ENCODE data around the gene APCDD1. TPM values are rescaled to one million over a fixed set of nuclear protein-coding genes. Genes with fewer than 3 reads are reported as not detected.
"Not testable (repeated sequence)": the region's sequence is repeated elsewhere in the genome, so short reads cannot be mapped to it uniquely, and the experiment has no call there.

APCDD1 gene
- polyA plus RNA-seq, 2 donors = 16.2 to 43.1 TPM

GRCh38 chr18:10525697-10526560 lies 71.5 kb downstream of the APCDD1 start, which contains the start of gene NAPG:
Gene NAPG (plus strand): TSS chr18:10526027. CDS start chr18:10526103, 76 bp downstream.
- Histone ChIP-seq H3K9me3 (ENCODE audit: control insufficient read depth in 2 of 2, insufficient read depth in 1 of 2, low read depth in 1 of 2, low read length in 1 of 2) (no peaks in the 10 kb centered on the region), H3K36me3 (ENCODE audit: control insufficient read depth in 2 of 2, insufficient read depth in 2 of 2, low read length in 1 of 2) (no peaks in the 10 kb centered on the region), H3K4me3 (ENCODE audit: low read depth in 1 of 2, low read length in 2 of 2) (peak within 1 kb of the TSS; percentile 74 to 81), H3K27me3 (ENCODE audit: control insufficient read depth in 1 of 2, insufficient read depth in 2 of 2, low read length in 2 of 2) (no peaks in the 10 kb centered on the region), H3K4me1 (ENCODE audit: control insufficient read depth in 2 of 2, insufficient read depth in 2 of 2, low read length in 1 of 2) (peaks cover 2 to 4% of the 10 kb centered on the region in 2 donors), H3K27ac (ENCODE audit: low read depth in 2 of 2, low read length in 1 of 2) (peak within 1 kb of the TSS; percentile 90 to 92)
- 1% methylated on average over 52 to 68 of the region's 68 CpGs for whole genome bisulfite sequencing, 2 donors

DNA sequence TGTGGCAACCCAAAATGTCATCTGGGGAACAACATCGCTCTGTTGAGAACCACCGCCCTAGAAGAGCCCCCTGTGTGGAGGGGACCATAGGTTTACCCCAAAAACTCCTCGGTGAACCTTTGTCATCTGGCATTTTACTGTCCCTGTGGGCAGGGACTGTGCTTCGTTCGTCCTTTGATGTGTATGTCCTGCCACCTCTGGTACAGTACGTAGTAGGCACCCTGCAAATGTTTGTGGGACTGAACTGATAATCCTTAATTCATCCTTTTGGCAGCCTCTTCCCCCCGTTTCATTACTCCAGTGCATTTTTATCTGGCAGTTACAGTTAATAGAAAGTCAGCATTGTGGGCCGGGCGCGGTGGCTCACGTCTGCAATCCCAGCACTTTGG lies 72.1 kb downstream of the APCDD1 start:
- WGBS, 2 donors = 3 to 6% methylated on average over 11 of the region's 11 CpGs
- Histone ChIP-seq H3K27me3 (ENCODE audit: control insufficient read depth in 1 of 2, insufficient read depth in 2 of 2, low read length in 2 of 2) (no peaks in the 10 kb centered on the region), H3K9me3 (ENCODE audit: control insufficient read depth in 2 of 2, insufficient read depth in 1 of 2, low read depth in 1 of 2, low read length in 1 of 2) (no peaks in the 10 kb centered on the region), H3K27ac (ENCODE audit: low read depth in 2 of 2, low read length in 1 of 2) (peak overlapping the region; percentile 90 to 92), H3K4me1 (ENCODE audit: control insufficient read depth in 2 of 2, insufficient read depth in 2 of 2, low read length in 1 of 2) (peaks cover 2 to 4% of the 10 kb centered on the region in 2 donors), H3K4me3 (ENCODE audit: low read depth in 1 of 2, low read length in 2 of 2) (peak overlapping the region; percentile 74 to 81), H3K36me3 (ENCODE audit: control insufficient read depth in 2 of 2, insufficient read depth in 2 of 2, low read length in 1 of 2) (no peaks in the 10 kb centered on the region)

DNA sequence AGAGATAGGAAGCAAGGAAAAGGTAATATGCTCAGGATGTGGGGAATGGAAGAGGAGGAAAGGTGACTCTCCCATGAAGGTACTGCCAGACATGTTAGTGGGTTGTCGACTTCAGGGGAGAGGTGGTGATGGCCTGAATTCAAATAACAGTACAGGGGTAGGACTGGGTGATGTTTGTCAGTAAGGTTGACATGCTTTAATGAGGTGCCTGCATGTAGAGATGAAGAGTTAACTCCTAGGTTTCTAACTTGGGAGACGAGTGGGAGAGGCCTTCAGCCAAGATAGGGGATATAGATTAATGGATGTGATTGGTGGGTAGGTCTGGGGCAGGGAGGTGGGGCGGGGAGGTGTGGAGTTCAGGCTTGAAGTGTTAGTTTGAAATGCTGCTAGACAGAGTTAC lies 74.0 kb downstream of the APCDD1 start:
- Histone ChIP-seq H3K4me3 (ENCODE audit: low read depth in 1 of 2, low read length in 2 of 2) (no peak overlapping the region), H3K27ac (ENCODE audit: low read depth in 2 of 2, low read length in 1 of 2) (no peak overlapping the region), H3K9me3 (ENCODE audit: control insufficient read depth in 2 of 2, insufficient read depth in 1 of 2, low read depth in 1 of 2, low read length in 1 of 2) (no peaks in the 10 kb centered on the region), H3K4me1 (ENCODE audit: control insufficient read depth in 2 of 2, insufficient read depth in 2 of 2, low read length in 1 of 2) (peaks cover 2 to 4% of the 10 kb centered on the region in 2 donors), H3K27me3 (ENCODE audit: control insufficient read depth in 1 of 2, insufficient read depth in 2 of 2, low read length in 2 of 2) (no peaks in the 10 kb centered on the region), H3K36me3 (ENCODE audit: control insufficient read depth in 2 of 2, insufficient read depth in 2 of 2, low read length in 1 of 2) (no peaks in the 10 kb centered on the region)
- WGBS, 2 donors = 50 to 53% methylated on average over 3 of the region's 3 CpGs

DNA sequence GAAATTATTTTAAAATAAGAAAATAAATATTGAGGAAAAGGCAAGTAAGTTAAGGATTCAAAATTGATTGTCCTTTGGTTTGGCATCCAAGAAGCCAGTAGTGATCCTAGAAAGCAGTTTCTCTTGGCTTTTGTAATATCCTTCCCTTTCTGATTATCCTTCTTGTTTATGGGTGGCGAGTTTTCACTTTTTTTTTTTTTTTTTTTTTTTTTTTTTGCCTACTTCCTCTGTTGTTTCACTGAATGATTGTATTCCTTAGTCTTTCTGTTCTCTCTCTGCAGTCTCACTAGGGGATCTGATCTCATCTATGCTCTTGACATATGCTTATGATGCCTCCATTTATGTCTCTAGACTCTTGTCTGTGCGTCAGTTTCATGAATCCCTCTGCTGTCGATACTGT lies 75.6 kb downstream of the APCDD1 start:
- Histone ChIP-seq H3K4me3 (ENCODE audit: low read depth in 1 of 2, low read length in 2 of 2) (no peak overlapping the region), H3K36me3 (ENCODE audit: control insufficient read depth in 2 of 2, insufficient read depth in 2 of 2, low read length in 1 of 2) (no peaks in the 10 kb centered on the region), H3K27me3 (ENCODE audit: control insufficient read depth in 1 of 2, insufficient read depth in 2 of 2, low read length in 2 of 2) (no peaks in the 10 kb centered on the region), H3K27ac (ENCODE audit: low read depth in 2 of 2, low read length in 1 of 2) (no peak overlapping the region), H3K9me3 (ENCODE audit: control insufficient read depth in 2 of 2, insufficient read depth in 1 of 2, low read depth in 1 of 2, low read length in 1 of 2) (no peaks in the 10 kb centered on the region), H3K4me1 (ENCODE audit: control insufficient read depth in 2 of 2, insufficient read depth in 2 of 2, low read length in 1 of 2) (peaks cover 2 to 4% of the 10 kb centered on the region in 2 donors)
- 85 to 88% methylated on average over 3 of the region's 3 CpGs for WGBS, 2 donors

- H3K4me3 ChIP-seq (ENCODE audit: low read depth in 1 of 2, low read length in 2 of 2) = no peak overlapping the region
- no peaks in the 10 kb centered on the region for H3K27me3 ChIP-seq (ENCODE audit: control insufficient read depth in 1 of 2, insufficient read depth in 2 of 2, low read length in 2 of 2)
- 79 to 85% methylated on average over 3 of the region's 3 CpGs for WGBS, 2 donors
- H3K9me3 ChIP-seq (ENCODE audit: control insufficient read depth in 2 of 2, insufficient read depth in 1 of 2, low read depth in 1 of 2, low read length in 1 of 2) = no peaks in the 10 kb centered on the region
- no peaks in the 10 kb centered on the region for H3K36me3 ChIP-seq (ENCODE audit: control insufficient read depth in 2 of 2, insufficient read depth in 2 of 2, low read length in 1 of 2)
- H3K4me1 ChIP-seq (ENCODE audit: control insufficient read depth in 2 of 2, insufficient read depth in 2 of 2, low read length in 1 of 2) = peaks cover 2 to 4% of the 10 kb centered on the region in 2 donors
- no peak overlapping the region for H3K27ac ChIP-seq (ENCODE audit: low read depth in 2 of 2, low read length in 1 of 2)
Observed at GRCh38 chr18:10530852-10531251, 76.4 kb downstream of the APCDD1 start.

DNA sequence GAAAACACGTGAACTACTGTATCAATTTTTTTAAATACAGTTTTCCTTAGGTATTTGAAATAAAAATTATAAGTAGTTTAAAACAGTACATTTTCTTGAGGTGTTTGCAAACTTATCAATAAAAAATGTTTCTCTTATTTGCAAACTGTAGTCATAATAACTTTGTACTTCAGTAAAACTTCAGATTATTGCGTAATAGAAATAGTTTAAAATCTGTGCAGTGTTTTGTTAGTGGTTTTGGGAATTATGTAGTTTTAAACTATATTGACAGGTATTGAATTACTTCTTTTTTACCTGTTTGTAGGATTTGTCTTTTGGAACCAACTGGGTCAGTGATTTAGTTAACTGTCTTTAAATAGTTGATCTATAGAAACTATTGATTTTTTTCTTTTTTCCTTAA lies 78.7 kb downstream of the APCDD1 start:
- Histone ChIP-seq H3K27me3 (ENCODE audit: control insufficient read depth in 1 of 2, insufficient read depth in 2 of 2, low read length in 2 of 2) (no peaks in the 10 kb centered on the region), H3K4me1 (ENCODE audit: control insufficient read depth in 2 of 2, insufficient read depth in 2 of 2, low read length in 1 of 2) (peaks cover 0 to 4% of the 10 kb centered on the region in 2 donors), H3K27ac (ENCODE audit: low read depth in 2 of 2, low read length in 1 of 2) (no peak overlapping the region), H3K36me3 (ENCODE audit: control insufficient read depth in 2 of 2, insufficient read depth in 2 of 2, low read length in 1 of 2) (no peaks in the 10 kb centered on the region), H3K9me3 (ENCODE audit: control insufficient read depth in 2 of 2, insufficient read depth in 1 of 2, low read depth in 1 of 2, low read length in 1 of 2) (no peaks in the 10 kb centered on the region), H3K4me3 (ENCODE audit: low read depth in 1 of 2, low read length in 2 of 2) (no peak overlapping the region)
- WGBS, 2 donors = 95 to 96% methylated on average over 2 of the region's 2 CpGs

DNA sequence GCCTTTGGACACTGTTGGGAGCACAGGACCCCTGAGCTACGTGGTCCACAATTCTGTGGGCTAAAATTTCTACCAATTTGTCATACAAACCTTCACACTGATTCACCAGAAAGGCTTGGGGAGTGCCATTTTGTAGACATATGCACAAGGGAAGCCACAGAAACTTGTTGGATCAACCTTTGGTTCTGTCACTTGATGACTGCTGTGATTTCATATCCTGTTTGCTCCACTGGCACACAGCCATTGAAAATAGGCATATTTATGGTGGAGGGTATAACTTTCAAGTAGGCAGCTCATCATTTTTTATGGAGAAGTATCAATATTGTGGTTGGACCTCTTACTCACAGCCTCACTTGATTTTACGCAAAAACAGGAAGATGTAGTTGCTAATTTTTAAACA lies 81.8 kb downstream of the APCDD1 start:
- 97% methylated on average over 2 of the region's 2 CpGs for WGBS, 2 donors
- Histone ChIP-seq H3K9me3 (ENCODE audit: control insufficient read depth in 2 of 2, insufficient read depth in 1 of 2, low read depth in 1 of 2, low read length in 1 of 2) (no peaks in the 10 kb centered on the region), H3K4me1 (ENCODE audit: control insufficient read depth in 2 of 2, insufficient read depth in 2 of 2, low read length in 1 of 2) (no peaks in the 10 kb centered on the region), H3K27me3 (ENCODE audit: control insufficient read depth in 1 of 2, insufficient read depth in 2 of 2, low read length in 2 of 2) (no peaks in the 10 kb centered on the region), H3K36me3 (ENCODE audit: control insufficient read depth in 2 of 2, insufficient read depth in 2 of 2, low read length in 1 of 2) (peaks cover 0 to 3% of the 10 kb centered on the region in 2 donors), H3K4me3 (ENCODE audit: low read depth in 1 of 2, low read length in 2 of 2) (no peak overlapping the region), H3K27ac (ENCODE audit: low read depth in 2 of 2, low read length in 1 of 2) (no peak overlapping the region)

GRCh38 chr18:10537765-10538164 lies 83.3 kb downstream of the APCDD1 start:
- Histone ChIP-seq H3K27ac (ENCODE audit: low read depth in 2 of 2, low read length in 1 of 2) (no peak overlapping the region), H3K27me3 (ENCODE audit: control insufficient read depth in 1 of 2, insufficient read depth in 2 of 2, low read length in 2 of 2) (no peaks in the 10 kb centered on the region), H3K4me3 (ENCODE audit: low read depth in 1 of 2, low read length in 2 of 2) (no peak overlapping the region), H3K4me1 (ENCODE audit: control insufficient read depth in 2 of 2, insufficient read depth in 2 of 2, low read length in 1 of 2) (no peaks in the 10 kb centered on the region), H3K36me3 (ENCODE audit: control insufficient read depth in 2 of 2, insufficient read depth in 2 of 2, low read length in 1 of 2) (peaks cover 0 to 10% of the 10 kb centered on the region in 2 donors), H3K9me3 (ENCODE audit: control insufficient read depth in 2 of 2, insufficient read depth in 1 of 2, low read depth in 1 of 2, low read length in 1 of 2) (no peaks in the 10 kb centered on the region)
- 65 to 69% methylated on average over 2 of the region's 2 CpGs for WGBS, 2 donors

DNA sequence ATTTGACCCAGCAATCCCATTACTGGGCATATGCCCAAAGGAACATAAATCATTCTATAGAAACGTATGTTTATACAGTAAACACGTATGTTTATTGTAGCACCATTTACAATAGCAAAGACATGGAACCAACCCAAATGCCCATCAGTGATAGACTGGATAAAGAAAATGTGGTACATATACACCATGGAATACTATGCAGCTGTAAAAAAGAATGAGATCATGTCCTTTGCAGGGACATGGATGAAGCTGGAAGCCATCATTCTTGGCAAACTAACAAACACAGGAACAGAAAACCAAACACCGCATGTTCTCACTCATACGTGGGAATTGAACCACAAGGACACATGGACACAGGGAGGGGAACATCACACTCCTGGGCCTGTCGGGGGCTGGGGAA lies 84.7 kb downstream of the APCDD1 start:
- not testable (repeated sequence) for H3K27me3 ChIP-seq (ENCODE audit: control insufficient read depth in 1 of 2, insufficient read depth in 2 of 2, low read length in 2 of 2); H3K27ac ChIP-seq (ENCODE audit: low read depth in 2 of 2, low read length in 1 of 2); H3K9me3 ChIP-seq (ENCODE audit: control insufficient read depth in 2 of 2, insufficient read depth in 1 of 2, low read depth in 1 of 2, low read length in 1 of 2); H3K4me3 ChIP-seq (ENCODE audit: low read depth in 1 of 2, low read length in 2 of 2); H3K4me1 ChIP-seq (ENCODE audit: control insufficient read depth in 2 of 2, insufficient read depth in 2 of 2, low read length in 1 of 2)
- H3K36me3 ChIP-seq (ENCODE audit: control insufficient read depth in 2 of 2, insufficient read depth in 2 of 2, low read length in 1 of 2) = peaks cover 0 to 10% of the 10 kb centered on the region in 2 donors
- WGBS, 2 donors = 93 to 95% methylated on average over 5 of the region's 5 CpGs

All from esophagus (tissue), 2 donors.